K562 (cell line): ENCODE results near the gene IFFO2. TPM values are rescaled to one million over a fixed set of nuclear protein-coding genes. Genes with fewer than 3 reads are reported as not detected.

ENCODE experiments used
- L3MBTL2 ChIP-seq: fragments of 450-650 bp; IDR thresholded peaks from 2 replicates; pipeline ENCODE4 v1.6.1; 2016; ENCODE audit warnings: mild to moderate bottlenecking, moderate library complexity
- NBN ChIP-seq: fragments of 450-650 bp; IDR thresholded peaks from 2 replicates; pipeline ENCODE4 v1.6.1; 2016; ENCODE audit warnings: low read depth, mild to moderate bottlenecking
- NCOA6 ChIP-seq: fragments of 450-650 bp; IDR thresholded peaks from 2 replicates; pipeline ENCODE4 v1.6.1; 2017; ENCODE audit warnings: mild to moderate bottlenecking
- NR3C1 ChIP-seq: sonication (generic); formaldehyde crosslinking; IDR thresholded peaks from 2 replicates; pipeline ENCODE4 v1.8.1; 2022; ENCODE audit warnings: missing genetic modification reagents
- STAG1 ChIP-seq: sonication (generic); formaldehyde crosslinking; IDR thresholded peaks from 2 replicates; pipeline ENCODE4 v1.5.0; 2020; ENCODE audit warnings: missing genetic modification reagents, borderline replicate concordance
- TAF1 ChIP-seq: IDR thresholded peaks from 2 replicates; pipeline ENCODE4 v1.6.1; 2011; ENCODE audit warnings: mild to moderate bottlenecking, low read length, moderate library complexity; ENCODE audit not compliant: insufficient read depth, control insufficient read depth, severe bottlenecking; ENCODE audit errors: extremely low read depth
- TEAD4 ChIP-seq, 2 experiments: sonication (generic) in 1 of 2; formaldehyde crosslinking in 1 of 2; IDR thresholded peaks; 2 replicates each; pipeline versions ENCODE4 v1.6.1 to v1.8.0; 2012 to 2022; ENCODE audit warnings: borderline replicate concordance in 1 of 2, inconsistent platforms in 1 of 2, low read length in 1 of 2, mild to moderate bottlenecking in 1 of 2, missing genetic modification reagents in 1 of 2
- TOE1 ChIP-seq, 2 experiments: fragments of 450-650 bp in 1 of 2; sonication (generic) in 1 of 2; formaldehyde crosslinking in 1 of 2; IDR thresholded peaks; 2 replicates each; pipeline versions ENCODE4 v1.7.1 to v1.8.0; 2016 to 2022; ENCODE audit warnings: borderline replicate concordance in 2 of 2, mild to moderate bottlenecking in 2 of 2, antibody characterized with exemption in 1 of 2, inconsistent platforms in 1 of 2, low read depth in 1 of 2, missing genetic modification reagents in 1 of 2, moderate library complexity in 1 of 2
- ZNF121 ChIP-seq: sonication (generic); formaldehyde crosslinking; conservative IDR thresholded peaks from 2 replicates; pipeline ENCODE4 v1.8.0; 2022; ENCODE audit warnings: missing genetic modification reagents
- ZNF644 ChIP-seq: fragments of 200-800 bp; sonication (Bioruptor generic); IDR thresholded peaks from 2 replicates; pipeline ENCODE4 v1.6.1; 2016; ENCODE audit warnings: low read depth, missing genetic modification characterization, missing compliant biosample characterization
- ZNF699 ChIP-seq: fragments of 250-450 bp; sonication (Bioruptor Pico); IDR thresholded peaks from 2 replicates; pipeline ENCODE4 v1.8.0; 2021; ENCODE audit warnings: mild to moderate bottlenecking, moderate library complexity; ENCODE audit not compliant: insufficient replicate concordance
- polyA plus RNA-seq, 8 experiments: library from polyadenylated mRNA; depleted of rRNA in 4 of 8; stranded (reverse) in 5 of 8; unstranded in 3 of 8; fragments of >200 nt; fragmentation: Nextera tagmentation in 2 of 8; fragmentation: Illumina TruSeq in 1 of 8; extraction: Ambion mirVana in 2 of 8; extraction: Trizol in 1 of 8; gene quantifications; 2 replicates each; pipeline versions ENCODE4 v1.2.1 to v1.2.3, GENCODE V29; 2011 to 2014; ENCODE audit warnings: inconsistent platforms in 1 of 8, missing spikeins in 1 of 8
- total RNA-seq, 7 experiments: library from RNA; depleted of rRNA in 6 of 7; stranded (reverse); fragments of >200 nt in 6 of 7; fragmentation: Illumina TruSeq in 2 of 7; extraction: Trizol in 2 of 7; gene quantifications; 2 replicates each; pipeline versions ENCODE4 v1.2.1 to v1.2.3, GENCODE V29; 2011 to 2021; ENCODE audit warnings: low replicate concordance in 1 of 7

Gene IFFO2
- total and polyA plus RNA-seq, 9 of the 15 experiments (the other 6 are each of a cell fraction or from before 2014, with no cell fraction given), result 0.15 to 1.0 (median 0.44) TPM; not detected in 2

DNA sequence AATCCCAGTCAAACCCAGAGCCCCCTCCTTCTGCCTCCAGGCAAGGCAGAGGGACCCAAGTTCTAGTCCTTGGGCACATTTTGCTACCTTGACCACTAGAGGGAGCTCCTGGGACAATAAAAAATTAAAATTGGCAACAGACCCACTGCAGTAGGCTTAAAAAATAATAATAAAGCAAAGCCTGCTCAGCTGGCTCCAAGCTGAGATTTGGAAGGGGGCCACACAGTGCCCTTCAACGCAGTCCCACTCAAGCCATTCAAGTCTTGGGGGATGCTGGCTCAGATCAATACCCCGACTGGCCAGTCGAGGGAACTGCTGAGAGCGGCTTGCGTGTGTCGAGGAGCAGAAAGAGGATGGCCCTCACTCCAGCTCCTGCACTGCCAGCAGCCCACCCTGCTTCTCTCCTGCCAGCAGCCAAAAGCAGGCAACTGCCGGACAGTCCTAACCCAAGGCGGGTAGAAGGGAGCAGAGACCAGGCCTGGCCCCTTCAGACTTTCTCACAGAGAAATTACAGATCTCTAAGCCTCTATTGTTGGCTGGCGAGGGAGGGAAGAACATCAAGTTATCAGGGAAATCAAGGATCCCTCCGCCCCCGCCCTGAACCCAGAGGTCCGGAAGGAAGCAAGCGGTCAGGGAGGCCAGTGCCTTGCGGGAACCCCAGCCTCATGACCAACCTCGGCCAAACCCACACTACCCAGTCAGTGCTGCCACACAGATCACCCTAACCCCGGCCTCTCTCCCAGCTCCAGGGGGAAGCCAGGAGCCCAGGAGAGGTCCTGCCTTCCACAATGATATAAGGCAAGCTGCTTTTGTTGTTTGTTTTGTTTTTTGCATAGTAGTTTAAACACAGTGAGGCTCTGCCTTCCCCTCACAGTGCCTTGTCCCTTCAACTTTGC, 49.2 kb downstream of the IFFO2 start (continued):
- TF ChIP-seq ZNF121 (CRISPR knock-in tag) (no peak), L3MBTL2 (peak; percentile 54), NCOA6 (no peak), NBN (0 out of 2 replicates have a peak, but pooled peaks have one; percentile 34), TOE1 (IDR thresholded peaks at IDR 0.05; ENCODE audit: borderline replicate concordance) (no peak), TOE1 (CRISPR knock-in tag; IDR thresholded peaks at IDR 0.05; ENCODE audit: borderline replicate concordance, low read depth) (no peak), NR3C1 (CRISPR knock-in tag) (no peak), ZNF644 (tag) (no peak), ZNF699 (CRISPR knock-in tag) (no peak), TAF1 (no peak), STAG1 (CRISPR knock-in tag) (no peak), TEAD4 (IDR thresholded peaks at IDR 0.05; ENCODE audit: low read length) (peak; percentile 15; the same call in 1 of the 2 replicates), TEAD4 (CRISPR knock-in tag; IDR thresholded peaks at IDR 0.05; ENCODE audit: borderline replicate concordance) (no peak)
- TF ChIP-seq, all 486 proteins: peak for 93
